ENCODE measurements around the gene SYNE1.

The SYNE1 gene

GRCh38 chr6:152458648-152459644 lies 178.2 kb downstream of the SYNE1 start:
- DNase-seq (ENCODE audit: low read depth) = no peak
- H3K4me3 ChIP-seq (ENCODE audit: low read depth, low read length) = no peak overlapping the region
- TF ChIP-seq CTCF (IDR thresholded peaks at IDR 0.05; ENCODE audit: control insufficient read depth, extremely low read depth, insufficient read depth) = no peak

DNA sequence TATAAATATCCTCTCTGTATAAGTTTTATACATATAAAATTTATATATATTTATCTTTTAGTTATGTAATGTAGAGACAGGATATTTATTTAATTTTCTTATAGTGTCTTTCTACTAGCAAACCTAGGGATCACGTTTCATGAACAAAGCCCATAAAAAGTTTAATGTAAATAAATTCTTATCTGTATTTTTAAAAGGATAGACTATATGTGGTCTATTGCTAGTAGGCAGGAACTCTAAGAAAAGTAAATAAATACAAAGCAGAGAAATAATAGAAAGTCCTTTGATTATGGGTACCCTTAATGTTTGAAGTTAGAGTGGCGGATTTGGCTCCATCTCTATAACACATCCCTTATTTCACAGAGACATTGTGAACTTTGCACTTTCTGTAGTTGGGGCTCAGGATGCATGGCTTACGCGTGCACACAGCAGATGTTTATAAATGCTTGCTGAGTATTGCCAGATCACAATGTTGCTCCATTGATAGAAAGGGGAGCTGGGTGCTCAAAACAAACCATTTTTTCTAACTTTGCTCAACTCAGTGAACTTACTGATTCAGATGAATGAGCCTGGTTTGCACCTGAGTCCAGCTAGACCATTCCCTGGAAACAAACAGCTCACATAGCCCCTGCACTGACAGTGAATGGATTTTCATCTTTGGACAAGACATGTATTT lies 179.1 kb downstream of the SYNE1 start:
- TF ChIP-seq CTCF (IDR thresholded peaks at IDR 0.05; ENCODE audit: control insufficient read depth, extremely low read depth, insufficient read depth) = no peak
- DNase-seq (ENCODE audit: low read depth) = peak; percentile 54
- no peak overlapping the region for H3K4me3 ChIP-seq (ENCODE audit: low read depth, low read length)

- no peak for TF ChIP-seq CTCF (IDR thresholded peaks at IDR 0.05; ENCODE audit: control insufficient read depth, extremely low read depth, insufficient read depth)
- DNase-seq (ENCODE audit: low read depth) = no peak
- H3K4me3 ChIP-seq (ENCODE audit: low read depth, low read length) = no peak overlapping the region
Measured at GRCh38 chr6:152454003-152454402, 183.2 kb downstream of the SYNE1 start.

- no peak overlapping the region for H3K4me3 ChIP-seq (ENCODE audit: low read depth, low read length)
- TF ChIP-seq CTCF (IDR thresholded peaks at IDR 0.05; ENCODE audit: control insufficient read depth, extremely low read depth, insufficient read depth) = no peak
- no peak for DNase-seq (ENCODE audit: low read depth)
Measured at GRCh38 chr6:152453421-152453820, 183.7 kb downstream of the SYNE1 start.

GRCh38 chr6:152452639-152453038 lies 184.5 kb downstream of the SYNE1 start:
- no peak for TF ChIP-seq CTCF (IDR thresholded peaks at IDR 0.05; ENCODE audit: control insufficient read depth, extremely low read depth, insufficient read depth)
- no peak for DNase-seq (ENCODE audit: low read depth)
- no peak overlapping the region for H3K4me3 ChIP-seq (ENCODE audit: low read depth, low read length)

GRCh38 chr6:152450519-152450918 lies 186.6 kb downstream of the SYNE1 start:
- TF ChIP-seq CTCF (IDR thresholded peaks at IDR 0.05; ENCODE audit: control insufficient read depth, extremely low read depth, insufficient read depth) = no peak
- no peak overlapping the region for H3K4me3 ChIP-seq (ENCODE audit: low read depth, low read length)
- DNase-seq (ENCODE audit: low read depth) = no peak
